Endothelial cell of umbilical vein (primary cell): ENCODE results near the gene SLC22A23. TPM values are rescaled to one million over a fixed set of nuclear protein-coding genes. Genes with fewer than 3 reads are reported as not detected.

Experiments used
- BruUV-seq: library from RNA; stranded (reverse); fragments of 400-500 nt; replicated peaks from 2 replicates; lab custom pipeline; 2021; lab: Mats Ljungman, UMichigan
- CTCF ChIA-PET: fragments of 300-600, 350-600 bp; sonication (Branson Sonifier 250); formaldehyde crosslinking; loops from one replicate; lab custom pipeline; 2021; ENCODE audit warnings: antibody characterized with exemption, inconsistent platforms; lab: Charles Lee
- POLR2A ChIA-PET: fragments of 300-600, 350-600 bp; sonication (Branson Sonifier 250); formaldehyde crosslinking; loops from one replicate; lab custom pipeline; 2021; ENCODE audit warnings: antibody characterized with exemption, inconsistent platforms; lab: Charles Lee
- DNase-seq: peaks from one replicate; pipeline ENCODE4 v3.0.0-alpha.2; 2011; ENCODE audit warnings: low read depth, low spot score
- FAIRE-seq: peaks from 2 replicates; lab custom pipeline; 2011; peaks lifted over from hg19 to GRCh38; lab: Jason Lieb, UNC
- H2AFZ ChIP-seq: 2 replicates; pipeline ENCODE4 v1.6.0; 2012; ENCODE audit warnings: low read depth, low read length, control low read depth, inconsistent platforms
- H3K27ac ChIP-seq: 2 replicates; pipeline ENCODE4 v1.5.1; 2011; ENCODE audit warnings: low read depth, mild to moderate bottlenecking, control low read depth, low read length, moderate library complexity; ENCODE audit not compliant: insufficient read depth
- H3K27me3 ChIP-seq, 2 experiments: 2 replicates each; pipeline versions ENCODE4 v1.6.0 to v1.6.1; 2011; ENCODE audit warnings: low read length in 2 of 2, mixed read lengths in 1 of 2; ENCODE audit not compliant: control insufficient read depth in 2 of 2, insufficient read depth in 2 of 2
- H3K36me3 ChIP-seq, 2 experiments: 2 replicates in 1 of 2; 3 replicates in 1 of 2; pipeline ENCODE4 v1.5.1; 2011; ENCODE audit warnings: low read length in 2 of 2, mild to moderate bottlenecking in 1 of 2, moderate library complexity in 1 of 2; ENCODE audit not compliant: control insufficient read depth in 2 of 2, insufficient read depth in 2 of 2; ENCODE audit errors: extremely low read depth in 1 of 2
- H3K4me1 ChIP-seq: 3 replicates; pipeline ENCODE4 v1.5.1; 2011; ENCODE audit warnings: mild to moderate bottlenecking, low read length; ENCODE audit not compliant: control insufficient read depth, insufficient read depth; ENCODE audit errors: extremely low read depth
- H3K4me2 ChIP-seq: 2 replicates; pipeline ENCODE4 v1.6.1; 2011; ENCODE audit warnings: low read length, control low read depth, mixed read lengths; ENCODE audit not compliant: insufficient read depth
- H3K4me3 ChIP-seq, 3 experiments: fragments of 200-600 bp in 1 of 3; sonication (generic), shearing (Covaris generic) in 1 of 3; replicated peaks in 1 of 3; 2 replicates each; pipeline ENCODE4 v1.5.1; 2011 to 2016; ENCODE audit warnings: control low read depth in 3 of 3, low read length in 3 of 3, mild to moderate bottlenecking in 2 of 3, inconsistent platforms in 1 of 3, low read depth in 1 of 3, moderate library complexity in 1 of 3; ENCODE audit not compliant: insufficient read depth in 1 of 3
- H3K79me2 ChIP-seq: 2 replicates; pipeline ENCODE4 v1.6.0; 2012; ENCODE audit warnings: low read length, inconsistent platforms; ENCODE audit not compliant: control insufficient read depth, insufficient read depth
- H3K9ac ChIP-seq: replicated peaks from 2 replicates; pipeline ENCODE3; 2011; ENCODE audit warnings: low read length, control low read depth; ENCODE audit not compliant: insufficient read depth; ENCODE audit errors: extremely low read depth
- H3K9me1 ChIP-seq: replicated peaks from 3 replicates; pipeline ENCODE4 v1.6.0; 2011; ENCODE audit warnings: mild to moderate bottlenecking, low read length; ENCODE audit not compliant: control insufficient read depth, insufficient read depth; ENCODE audit errors: extremely low read depth
- H3K9me3 ChIP-seq: replicated peaks from 2 replicates; pipeline ENCODE4 v1.5.1; 2012; ENCODE audit warnings: low read length, inconsistent platforms; ENCODE audit not compliant: control insufficient read depth, insufficient read depth
- H4K20me1 ChIP-seq: replicated peaks from 2 replicates; pipeline ENCODE3; 2011; ENCODE audit warnings: mild to moderate bottlenecking, low read length; ENCODE audit not compliant: control insufficient read depth, insufficient read depth; ENCODE audit errors: extremely low read depth
- CTCF ChIP-seq, 2 donors: IDR thresholded peaks; 1 replicate in 1 of 2; 2 replicates in 1 of 2; pipeline ENCODE4 v1.5.1; 2011; ENCODE audit warnings: low read length in 2 of 2, mild to moderate bottlenecking in 2 of 2, moderate library complexity in 2 of 2, control low read depth in 1 of 2, inconsistent platforms in 1 of 2, low read depth in 1 of 2; ENCODE audit not compliant: insufficient read depth in 1 of 2; ENCODE audit errors: extremely low read depth in 1 of 2
- EZH2 ChIP-seq: IDR thresholded peaks from 2 replicates; pipeline ENCODE4 v1.6.1; 2012; ENCODE audit warnings: borderline replicate concordance, low read depth, mild to moderate bottlenecking, moderate library complexity, low read length, inconsistent platforms; ENCODE audit not compliant: severe bottlenecking
- FOS ChIP-seq: IDR thresholded peaks from 2 replicates; pipeline ENCODE4 v1.6.1; 2011; ENCODE audit warnings: mild to moderate bottlenecking, low read length, moderate library complexity, borderline replicate concordance; ENCODE audit not compliant: insufficient read depth
- GATA2 ChIP-seq: IDR thresholded peaks from 2 replicates; pipeline ENCODE4 v1.7.0; 2011; ENCODE audit warnings: low read depth, mild to moderate bottlenecking, moderate library complexity, mixed read lengths, low read length; ENCODE audit not compliant: insufficient read length, insufficient read depth
- JUN ChIP-seq: IDR thresholded peaks from 2 replicates; pipeline ENCODE4 v1.6.1; 2011; ENCODE audit warnings: borderline replicate concordance, low read depth; ENCODE audit not compliant: insufficient read length, insufficient read depth
- MAX ChIP-seq: IDR thresholded peaks from 2 replicates; pipeline ENCODE4 v1.6.1; 2011; ENCODE audit not compliant: insufficient read depth, insufficient read length
- MYC ChIP-seq: IDR thresholded peaks from one replicate; pipeline ENCODE4 v1.6.1; 2011; ENCODE audit warnings: mild to moderate bottlenecking, low read depth, low read length
- POLR2A ChIP-seq: IDR thresholded peaks from 2 replicates; pipeline ENCODE4 v1.6.1; 2012; ENCODE audit warnings: low read depth, mild to moderate bottlenecking, control low read depth, low read length
- POLR2AphosphoS5 ChIP-seq: IDR thresholded peaks from 2 replicates; pipeline ENCODE4 v1.6.1; 2012; ENCODE audit warnings: low read depth, mild to moderate bottlenecking, control low read depth, low read length, moderate library complexity; ENCODE audit not compliant: insufficient read depth
- dilution Hi-C: fragments of 300-500 bp; cut with MboI; formaldehyde crosslinking; loops from one replicate; pipeline ENCODE4 v1.15.0; 2019; ENCODE audit warnings: low sequenced_read_pairs; ENCODE audit not compliant: extremely low pct_ligation_motif_present
- intact Hi-C: fragments of 100-400 bp; cut with micrococcal nuclease; formaldehyde crosslinking; loops from one replicate; pipeline ENCODE4 v1.10.0; 2022
- polyA plus RNA-seq, 4 experiments: library from polyadenylated mRNA; depleted of rRNA in 3 of 4; stranded (reverse) in 3 of 4; unstranded in 1 of 4; fragments of >200 nt; gene quantifications; 2 replicates each; pipeline versions ENCODE4 v1.2.1 to v1.2.3, GENCODE V29; 2011 to 2012; ENCODE audit warnings: missing spikeins in 1 of 4
- total RNA-seq: library from RNA; stranded (reverse); gene quantifications from 2 replicates; pipeline ENCODE4 v1.2.3, GENCODE V29; 2021

The SLC22A23 gene
- total and polyA plus RNA-seq, 2 donors (not counting 3 experiments of a cell fraction or from before 2014, with no cell fraction given): 4.2 to 14.3 TPM

- Histone ChIP-seq H3K9me3 (no peaks in the 10 kb centered on the region), H4K20me1 (no peaks in the 10 kb centered on the region), H3K4me1 (no peaks in the 10 kb centered on the region), H3K27me3 (no peaks in the 10 kb centered on the region), H3K9ac (no peak overlapping the region), H3K4me2 (no peak overlapping the region), H2AFZ (no peak overlapping the region), H3K9me1 (no peaks in the 10 kb centered on the region), H3K79me2 (no peaks in the 10 kb centered on the region), H3K27ac (no peak overlapping the region), H3K36me3 (no peaks in the 10 kb centered on the region), H3K4me3 (no peak overlapping the region)
- POLR2A ChIA-PET: no interaction called here
- FAIRE-seq (no peak), DNase-seq (no peak)
- CTCF ChIA-PET: no interaction called here
- no TSS peak for BruUV-seq
- dilution Hi-C loops (no loop called here), intact Hi-C loops (no loop called here)
- TF ChIP-seq EZH2 (no peak), JUN (no peak), GATA2 (no peak), MYC (no peak), MAX (no peak), POLR2AphosphoS5 (no peak), CTCF (IDR thresholded peaks at IDR 0.05; ENCODE audit: extremely low read depth in 1 of 2, insufficient read depth in 1 of 2, low read depth in 1 of 2, low read length in 2 of 2) (no peak), FOS (no peak), POLR2A (no peak)
Measured at GRCh38 chr6:3386374-3386857, 70.4 kb downstream of the SLC22A23 start.
